Immature natural killer cell (primary cell): ENCODE measurements around the gene FCGBP. TPM values are rescaled to one million over a fixed set of nuclear protein-coding genes. Genes with fewer than 3 reads are reported as not detected.

Source experiments
- DNase-seq, 3 donors: peaks; one replicate each; pipeline ENCODE4 v3.0.0; 2022; ENCODE audit warnings: mixed read lengths in 1 of 3
- H3K27ac Mint-ChIP-seq, 6 donors: one replicate each; pipeline ENCODE4 v1.8.0; 2020; ENCODE audit warnings: mixed read lengths in 6 of 6, mild to moderate bottlenecking in 5 of 6, inconsistent platforms in 4 of 6, moderate library complexity in 3 of 6
- H3K27me3 Mint-ChIP-seq, 3 donors: one replicate each; pipeline ENCODE4 v1.8.0; 2020 to 2021; ENCODE audit warnings: low read depth in 3 of 3, mild to moderate bottlenecking in 3 of 3, mixed read lengths in 3 of 3, moderate library complexity in 3 of 3, inconsistent platforms in 1 of 3
- H3K36me3 Mint-ChIP-seq, 3 donors: one replicate each; pipeline ENCODE4 v1.8.0; 2020; ENCODE audit warnings: mixed read lengths in 3 of 3, inconsistent platforms in 2 of 3, mild to moderate bottlenecking in 2 of 3
- H3K4me1 Mint-ChIP-seq, 2 donors: one replicate each; pipeline ENCODE4 v1.8.0; 2020; ENCODE audit warnings: inconsistent platforms in 2 of 2, mild to moderate bottlenecking in 2 of 2, mixed read lengths in 2 of 2, moderate library complexity in 1 of 2
- H3K4me3 Mint-ChIP-seq, 5 donors: one replicate each; pipeline ENCODE4 v1.8.0; 2020; ENCODE audit warnings: mild to moderate bottlenecking in 5 of 5, mixed read lengths in 5 of 5, inconsistent platforms in 3 of 5, moderate library complexity in 3 of 5
- H3K9me3 Mint-ChIP-seq, 6 donors: one replicate each; pipeline ENCODE4 v1.8.0; 2020; ENCODE audit warnings: mild to moderate bottlenecking in 6 of 6, mixed read lengths in 6 of 6, inconsistent platforms in 4 of 6, moderate library complexity in 3 of 6
- polyA plus RNA-seq, 3 donors: library from polyadenylated mRNA; unstranded; fragments of 300-500 nt; fragmentation: Illumina TruSeq; gene quantifications; one replicate each; pipeline ENCODE4 v1.2.3, GENCODE V29; 2021

The FCGBP gene
- polyA plus RNA-seq, 3 donors from 2014 or later = 0.36 to 0.92 TPM; not detected in 1

DNA sequence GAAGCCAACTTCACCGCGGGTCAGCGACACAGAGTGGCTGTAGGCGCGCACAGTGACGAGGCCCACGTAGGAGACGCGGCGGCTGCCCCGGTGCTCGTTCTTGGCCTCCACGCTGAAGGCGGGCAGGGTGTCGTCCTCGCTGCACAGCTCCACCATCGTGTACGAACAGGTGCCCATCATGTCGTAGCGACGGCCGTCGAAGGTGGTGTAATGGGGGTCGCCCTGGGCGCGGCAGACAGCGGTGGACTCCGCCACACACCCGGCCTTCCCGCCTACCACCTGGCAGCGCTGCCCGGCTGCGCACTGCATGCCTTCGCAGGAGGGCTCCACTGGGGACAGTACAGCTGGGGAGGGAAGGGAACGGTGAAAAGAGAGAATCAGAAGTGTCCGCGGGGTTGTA is 10.0 kb downstream of the FCGBP start:
- Mint-ChIP-seq H3K27me3 (peaks cover 0 to 3% (median 1%) of the 10 kb centered on the region in 3 donors), H3K36me3 (peaks cover 0 to 3% (median 0%) of the 10 kb centered on the region in 3 donors), H3K4me1 (no peaks in the 10 kb centered on the region), H3K27ac (no peak overlapping the region), H3K9me3 (no peaks in the 10 kb centered on the region), H3K4me3 (no peak overlapping the region)
- no peak for DNase-seq

DNA sequence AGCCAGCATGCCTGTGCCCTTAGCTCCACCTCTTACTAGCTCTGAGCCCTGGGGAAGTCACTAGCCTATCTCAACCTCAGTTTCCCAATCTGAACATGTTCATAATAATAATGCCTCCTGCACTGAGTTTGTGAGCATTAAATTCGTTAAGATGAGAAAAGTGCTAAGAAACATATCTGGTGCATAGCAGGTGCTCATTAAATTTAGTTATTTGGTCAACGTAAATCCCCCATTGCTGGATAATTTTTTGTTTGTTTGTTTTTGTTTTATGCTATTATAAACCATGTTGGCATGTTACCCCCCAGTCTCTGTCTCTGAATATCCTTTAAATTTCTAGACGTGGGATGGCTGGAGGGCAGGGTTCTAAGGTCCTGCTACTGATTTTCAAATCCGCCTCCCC is 10.6 kb downstream of the FCGBP start:
- no peak for DNase-seq
- Mint-ChIP-seq H3K4me3 (no peak overlapping the region), H3K27me3 (peaks cover 0 to 3% (median 2%) of the 10 kb centered on the region in 3 donors), H3K9me3 (no peaks in the 10 kb centered on the region), H3K36me3 (peaks cover 0 to 4% (median 0%) of the 10 kb centered on the region in 3 donors), H3K27ac (no peak overlapping the region), H3K4me1 (no peaks in the 10 kb centered on the region)

DNA sequence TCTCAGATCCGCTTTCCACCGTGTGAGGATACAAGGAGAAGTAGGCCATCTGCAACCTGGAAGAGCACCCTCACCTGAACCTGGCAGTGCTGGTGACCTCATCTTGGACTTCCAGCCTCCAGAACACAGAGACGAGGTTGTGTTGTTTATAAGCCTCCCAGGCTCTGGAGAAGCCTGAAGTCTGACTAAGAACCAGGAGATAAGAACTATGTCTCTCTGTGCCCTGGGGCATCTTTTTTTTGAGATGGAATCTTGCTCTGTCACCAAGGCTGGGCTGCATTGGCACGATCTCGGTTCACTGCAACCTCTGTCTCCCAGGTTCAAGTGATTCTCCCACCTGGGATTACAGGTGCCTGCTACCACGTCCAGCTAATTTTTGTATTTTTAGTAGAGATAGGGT is 14.5 kb downstream of the FCGBP start:
- H3K27ac Mint-ChIP-seq = no peak overlapping the region
- H3K4me3 Mint-ChIP-seq = no peak overlapping the region
- peaks cover 0 to 4% (median 2%) of the 10 kb centered on the region in 3 donors for H3K27me3 Mint-ChIP-seq
- DNase-seq = no peak
- no peaks in the 10 kb centered on the region for H3K9me3 Mint-ChIP-seq
- peaks cover 0 to 4% (median 0%) of the 10 kb centered on the region in 3 donors for H3K36me3 Mint-ChIP-seq
- no peaks in the 10 kb centered on the region for H3K4me1 Mint-ChIP-seq

DNA sequence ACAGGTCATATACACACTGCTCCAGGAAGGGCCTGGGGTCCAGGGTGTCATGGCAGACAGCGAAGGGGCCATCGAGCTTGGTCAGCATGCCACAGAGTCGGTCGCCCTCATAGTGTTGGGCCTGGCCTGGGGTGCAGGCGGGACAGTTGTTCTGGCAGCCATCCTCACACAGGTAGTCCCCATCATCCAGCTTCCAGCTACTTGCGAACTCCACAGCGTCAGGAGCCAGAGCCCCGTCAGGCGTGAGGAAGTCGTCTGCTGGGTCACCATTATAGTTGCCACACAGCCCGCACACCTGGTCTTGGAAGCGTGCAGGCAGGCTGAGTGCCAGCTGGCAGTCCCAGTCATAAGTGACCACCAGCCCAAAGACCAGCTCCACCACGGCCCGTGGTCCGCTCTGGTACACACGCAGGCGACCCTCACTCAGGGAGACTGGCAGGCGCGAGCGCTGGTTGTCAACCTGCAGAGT is 16.2 kb downstream of the FCGBP start:
- H3K36me3 Mint-ChIP-seq = peaks cover 0 to 4% (median 0%) of the 10 kb centered on the region in 3 donors
- H3K9me3 Mint-ChIP-seq = no peaks in the 10 kb centered on the region
- no peak overlapping the region for H3K4me3 Mint-ChIP-seq
- no peak for DNase-seq
- H3K27ac Mint-ChIP-seq = no peak overlapping the region
- H3K27me3 Mint-ChIP-seq = peaks cover 0 to 4% (median 2%) of the 10 kb centered on the region in 3 donors
- no peaks in the 10 kb centered on the region for H3K4me1 Mint-ChIP-seq

DNA sequence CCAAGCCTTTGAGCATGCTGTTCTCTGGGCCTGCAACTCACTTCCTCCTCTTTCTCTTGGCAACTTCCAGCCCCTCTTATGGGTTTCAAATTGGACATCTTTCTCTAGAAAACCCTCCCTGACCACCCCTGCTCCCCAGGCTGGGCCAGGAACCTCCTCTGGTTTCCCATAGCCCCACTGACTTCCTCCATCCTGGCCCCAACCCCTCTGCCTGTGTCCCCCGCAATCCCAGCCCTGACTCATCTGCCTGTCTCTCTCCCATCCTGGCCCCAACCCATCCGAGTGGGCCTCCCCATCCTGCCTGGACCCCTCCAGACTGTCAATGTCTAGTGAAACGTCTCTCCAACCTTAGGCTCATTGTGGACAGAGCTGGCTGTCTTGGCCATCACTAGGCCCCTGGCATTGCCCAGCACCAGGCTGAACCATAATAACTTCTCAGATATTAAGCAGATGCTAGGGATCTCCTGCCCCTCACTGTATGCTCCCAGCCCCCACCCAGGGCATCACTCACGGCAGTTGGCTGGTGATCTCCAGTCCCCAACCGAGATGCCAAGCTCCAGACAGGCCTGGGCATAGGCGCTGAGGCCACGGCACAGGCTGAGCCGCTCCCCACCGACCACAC is 16.8 kb downstream of the FCGBP start:
- Mint-ChIP-seq H3K4me1 (no peaks in the 10 kb centered on the region), H3K27me3 (peaks cover 0 to 4% (median 2%) of the 10 kb centered on the region in 3 donors), H3K9me3 (no peaks in the 10 kb centered on the region), H3K4me3 (no peak overlapping the region), H3K36me3 (peaks cover 0 to 4% (median 0%) of the 10 kb centered on the region in 3 donors), H3K27ac (peak overlapping the region in 2 of 6 donors; percentile 10 to 58)
- no peak for DNase-seq

DNA sequence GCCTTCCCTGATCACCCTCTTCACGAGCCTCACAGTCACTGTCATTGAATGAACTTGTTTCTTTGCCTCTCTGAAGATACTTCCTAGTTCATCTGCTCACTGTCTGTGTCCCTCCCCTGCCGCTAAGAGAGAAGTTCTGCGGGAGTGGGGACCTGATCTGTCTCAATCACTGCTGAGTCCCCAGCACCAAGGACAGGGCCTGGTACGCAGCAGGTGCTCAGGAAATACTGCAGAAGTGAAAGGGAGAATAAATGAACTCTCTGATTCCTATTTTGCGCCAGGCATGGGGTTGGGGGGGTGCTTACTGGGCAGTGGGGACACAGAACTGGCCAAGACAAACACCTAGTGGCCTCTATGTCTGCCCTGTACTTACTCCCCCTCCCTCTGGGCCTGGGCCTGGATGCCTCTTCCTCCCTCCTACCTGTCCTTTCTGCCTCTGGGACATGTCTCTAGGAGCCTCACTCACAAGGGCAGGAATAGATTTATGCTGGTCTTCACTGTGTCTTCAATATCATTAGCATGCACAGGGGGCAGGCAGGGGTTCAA is 17.5 kb downstream of the FCGBP start:
- peak overlapping the region in 3 of 6 donors; percentile 45 to 69 (median 48) for H3K27ac Mint-ChIP-seq
- peaks cover 0 to 4% (median 0%) of the 10 kb centered on the region in 3 donors for H3K36me3 Mint-ChIP-seq
- H3K27me3 Mint-ChIP-seq = peaks cover 0 to 4% (median 2%) of the 10 kb centered on the region in 3 donors
- H3K9me3 Mint-ChIP-seq = no peaks in the 10 kb centered on the region
- H3K4me1 Mint-ChIP-seq = no peaks in the 10 kb centered on the region
- DNase-seq = no peak
- H3K4me3 Mint-ChIP-seq = no peak overlapping the region

DNA sequence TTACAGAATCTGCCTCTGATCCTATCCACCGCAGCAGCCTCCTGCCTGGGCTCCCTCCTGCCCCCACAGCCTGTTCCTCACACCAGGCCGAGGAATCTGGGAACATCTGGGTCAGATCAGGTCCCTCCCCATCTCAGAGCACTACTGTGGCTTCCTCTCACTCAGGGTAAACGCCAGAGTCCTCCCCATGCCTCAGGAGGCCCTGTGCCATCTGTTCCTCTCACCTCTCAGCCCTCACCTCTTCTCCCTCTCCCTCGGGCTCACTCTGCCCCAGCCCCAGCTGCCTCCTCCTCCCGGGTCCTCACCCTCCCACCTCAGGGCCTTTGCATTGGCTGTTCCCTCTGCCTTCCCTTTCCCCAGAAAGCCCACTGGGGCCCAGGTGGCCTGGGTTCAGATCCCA is 18.2 kb downstream of the FCGBP start:
- Mint-ChIP-seq H3K9me3 (no peaks in the 10 kb centered on the region), H3K27ac (no peak overlapping the region), H3K27me3 (peaks cover 0 to 4% (median 2%) of the 10 kb centered on the region in 3 donors), H3K4me1 (no peaks in the 10 kb centered on the region), H3K36me3 (peaks cover 0 to 4% (median 0%) of the 10 kb centered on the region in 3 donors), H3K4me3 (no peak overlapping the region)
- DNase-seq = no peak

DNA sequence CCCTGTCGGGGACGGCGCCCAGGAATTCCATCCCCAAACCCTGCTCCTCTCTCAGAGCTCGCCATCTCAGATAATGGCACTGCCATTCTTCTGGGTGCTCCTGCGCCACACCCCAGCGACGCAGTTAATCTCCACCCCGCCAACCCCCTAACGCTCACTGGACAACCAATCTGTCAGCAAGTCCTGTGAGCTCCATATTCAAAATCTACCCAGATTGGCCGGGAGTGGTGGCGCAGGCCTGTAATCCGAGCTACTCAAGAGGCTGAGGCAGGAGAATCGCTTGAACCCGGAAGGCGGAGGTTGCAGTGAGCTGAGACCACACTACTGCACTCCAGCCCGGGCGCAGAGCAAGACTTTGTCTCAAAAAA is 18.6 kb downstream of the FCGBP start:
- no peak overlapping the region for H3K27ac Mint-ChIP-seq
- peaks cover 0 to 4% (median 0%) of the 10 kb centered on the region in 3 donors for H3K36me3 Mint-ChIP-seq
- H3K4me3 Mint-ChIP-seq = no peak overlapping the region
- no peak for DNase-seq
- H3K4me1 Mint-ChIP-seq = no peaks in the 10 kb centered on the region
- no peaks in the 10 kb centered on the region for H3K9me3 Mint-ChIP-seq
- H3K27me3 Mint-ChIP-seq = peaks cover 0 to 4% (median 2%) of the 10 kb centered on the region in 3 donors

DNA sequence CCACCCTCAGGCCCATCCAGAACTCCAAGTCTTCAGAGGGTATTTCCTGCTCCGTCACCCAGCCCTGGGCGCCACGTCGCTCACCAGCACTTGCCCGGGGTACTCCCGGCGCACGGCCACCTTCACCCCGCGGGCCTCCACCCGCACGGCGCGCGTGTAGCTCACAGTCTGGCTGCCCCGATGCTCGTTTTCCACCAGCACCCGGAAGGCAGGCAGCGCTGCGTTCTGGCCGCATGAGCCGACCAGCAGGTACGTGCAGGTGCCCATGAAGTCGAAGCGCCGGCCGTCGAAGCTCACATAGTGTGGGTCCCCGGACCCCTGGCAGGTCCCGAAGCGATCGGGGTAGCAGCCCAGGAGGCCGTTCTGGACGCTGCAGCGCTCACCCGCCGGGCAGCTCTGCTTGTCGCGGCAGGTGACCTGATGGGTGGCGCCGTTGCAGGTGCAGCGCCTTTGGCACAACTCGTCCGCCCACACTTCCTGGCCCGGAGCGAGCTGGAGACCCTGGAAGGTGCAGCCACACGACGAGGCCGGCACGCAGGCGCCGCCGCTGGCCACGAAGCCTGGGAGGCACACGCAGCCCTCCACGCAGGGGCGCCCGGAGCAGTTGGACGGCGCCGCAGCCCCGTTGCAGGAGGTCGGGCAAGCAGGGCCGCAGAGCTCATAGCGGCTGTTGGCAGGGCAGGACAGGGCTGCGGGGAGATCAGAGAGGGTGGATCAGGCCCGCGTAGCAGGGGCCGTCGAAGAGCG is 19.2 kb downstream of the FCGBP start:
- no peak for DNase-seq
- Mint-ChIP-seq H3K36me3 (peaks cover 0 to 4% (median 0%) of the 10 kb centered on the region in 3 donors), H3K4me3 (no peak overlapping the region), H3K4me1 (no peaks in the 10 kb centered on the region), H3K27me3 (peaks cover 2 to 4% (median 2%) of the 10 kb centered on the region in 3 donors), H3K27ac (no peak overlapping the region), H3K9me3 (no peaks in the 10 kb centered on the region)

DNA sequence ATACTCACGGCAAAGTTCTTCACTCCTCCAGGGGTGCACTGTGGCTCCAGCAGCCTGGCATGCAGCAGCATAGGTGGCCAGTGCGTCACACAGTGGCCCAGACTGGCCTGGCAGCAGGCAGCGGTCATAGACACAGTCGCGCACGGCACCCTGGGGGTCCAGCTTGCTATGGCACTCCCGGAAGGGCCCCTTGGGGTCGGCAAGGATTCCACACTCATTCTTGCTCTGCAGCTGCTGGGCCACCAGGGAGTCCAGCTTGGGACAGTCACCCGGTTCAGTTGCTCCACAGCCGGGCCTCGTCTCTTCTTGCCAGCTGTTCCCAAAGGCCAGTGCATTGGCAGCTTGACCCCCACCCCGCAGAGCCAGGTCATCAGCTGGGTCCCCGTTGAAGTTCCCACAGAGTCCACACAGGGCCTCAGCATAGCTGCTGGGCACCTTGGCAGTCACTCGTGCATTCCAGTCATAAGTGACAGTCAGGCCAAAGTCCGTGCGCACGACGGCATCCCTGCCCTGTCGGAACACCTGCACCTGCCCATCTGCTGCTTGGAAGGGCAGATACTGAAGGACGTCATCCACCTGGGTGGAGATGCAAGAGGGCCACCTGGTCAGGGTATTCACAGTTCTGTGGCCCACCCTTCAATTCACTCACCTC is 20.6 kb downstream of the FCGBP start:
- no peak overlapping the region for H3K27ac Mint-ChIP-seq
- H3K36me3 Mint-ChIP-seq = no peaks in the 10 kb centered on the region

DNA sequence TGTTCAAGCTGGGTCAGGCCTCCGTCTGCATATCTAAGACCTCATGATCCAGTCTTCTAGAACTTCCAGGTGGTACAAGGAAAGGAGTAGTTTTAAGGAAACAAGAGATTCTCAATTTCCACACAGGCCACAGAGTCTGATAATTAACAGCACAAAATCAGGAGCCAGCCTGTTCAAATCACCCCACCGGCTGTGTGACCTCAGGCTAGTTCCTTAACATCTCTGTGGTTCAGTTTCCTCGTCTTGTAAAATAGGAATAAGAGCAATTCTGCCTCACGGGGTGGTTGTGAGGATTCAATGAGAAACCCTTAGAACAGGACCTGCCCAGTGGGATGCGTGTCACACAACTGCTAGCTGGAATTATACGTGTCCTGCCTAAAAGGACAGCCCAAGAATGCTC is 25.6 kb downstream of the FCGBP start:
- H3K36me3 Mint-ChIP-seq = no peaks in the 10 kb centered on the region
- no peaks in the 10 kb centered on the region for H3K4me1 Mint-ChIP-seq
- peak overlapping the region in 1 of 6 donors; percentile 21 for H3K27ac Mint-ChIP-seq
- DNase-seq = no peak
- H3K9me3 Mint-ChIP-seq = peaks cover 0 to 2% (median 0%) of the 10 kb centered on the region in 6 donors
- H3K4me3 Mint-ChIP-seq = no peak overlapping the region
- peaks cover 0 to 2% (median 0%) of the 10 kb centered on the region in 3 donors for H3K27me3 Mint-ChIP-seq

More for the DNA sequence above, 20.6 kb downstream of the FCGBP start:
- H3K9me3 Mint-ChIP-seq = peaks cover 0 to 2% (median 0%) of the 10 kb centered on the region in 6 donors
- no peak overlapping the region for H3K4me3 Mint-ChIP-seq
- H3K27me3 Mint-ChIP-seq = peaks cover 2% of the 10 kb centered on the region in 3 donors
- H3K4me1 Mint-ChIP-seq = no peaks in the 10 kb centered on the region
- DNase-seq = no peak

DNA sequence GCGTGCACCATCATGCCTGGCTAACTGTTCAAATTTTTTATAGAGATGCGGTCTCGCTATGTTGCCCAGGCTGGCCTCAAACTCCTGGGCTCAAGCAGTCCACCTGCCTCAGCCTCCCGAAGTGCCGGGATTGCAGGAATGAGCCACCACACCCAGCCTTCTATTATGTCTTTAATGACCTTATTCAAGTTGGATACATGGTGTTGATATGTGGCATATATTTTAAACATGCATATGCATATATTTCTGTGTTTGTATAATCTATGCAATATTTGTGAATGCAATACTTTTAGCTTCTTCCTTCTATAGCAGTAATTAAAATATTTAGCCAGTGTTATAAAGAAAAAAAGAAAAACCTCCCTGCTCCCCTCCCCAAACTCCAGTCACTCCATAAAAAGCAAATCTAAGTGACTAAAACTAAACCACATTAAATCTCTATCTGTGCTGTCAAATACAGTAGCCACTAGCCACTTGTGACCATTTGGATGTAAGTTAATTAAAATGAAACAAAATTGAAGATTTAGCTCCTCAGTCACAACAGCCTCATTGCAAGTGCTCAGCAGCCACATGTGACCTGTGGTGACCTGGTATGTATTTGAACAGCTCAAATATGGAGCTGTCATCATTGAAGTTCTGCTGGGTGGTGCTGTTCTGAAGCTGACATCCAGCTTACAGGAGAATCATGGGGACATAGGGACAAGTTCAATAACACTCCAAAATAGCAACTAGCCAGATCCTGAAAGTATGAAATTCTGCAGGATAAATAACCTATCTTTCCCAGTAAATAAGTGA is 27.4 kb downstream of the FCGBP start:
- Mint-ChIP-seq H3K27ac (peak overlapping the region in 1 of 6 donors; percentile 5), H3K36me3 (no peaks in the 10 kb centered on the region), H3K4me3 (no peak overlapping the region), H3K9me3 (peaks cover 0 to 2% (median 0%) of the 10 kb centered on the region in 6 donors), H3K4me1 (no peaks in the 10 kb centered on the region), H3K27me3 (peaks cover 0 to 2% (median 0%) of the 10 kb centered on the region in 3 donors)
- no peak for DNase-seq

DNA sequence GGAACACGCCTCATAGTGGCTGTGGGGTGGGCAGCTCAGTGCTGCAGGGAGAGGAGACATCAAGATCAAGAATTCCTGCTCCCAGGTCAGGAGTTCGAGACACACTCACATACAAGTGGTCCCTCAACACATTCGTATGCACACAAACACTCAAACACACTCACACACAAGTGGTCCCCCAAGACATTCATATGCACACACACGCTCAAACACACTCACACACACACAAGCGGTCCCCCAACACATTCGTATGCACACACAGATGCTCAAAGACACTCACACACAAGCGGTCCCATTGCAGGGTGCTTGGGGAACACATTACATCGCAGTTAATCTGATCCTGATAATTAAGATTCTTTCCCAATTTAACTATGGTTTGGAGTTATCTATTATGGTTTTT is 28.2 kb downstream of the FCGBP start:
- H3K36me3 Mint-ChIP-seq = no peaks in the 10 kb centered on the region
- DNase-seq = no peak
- no peaks in the 10 kb centered on the region for H3K4me1 Mint-ChIP-seq
- H3K9me3 Mint-ChIP-seq = peaks cover 0 to 2% (median 0%) of the 10 kb centered on the region in 6 donors
- no peak overlapping the region for H3K4me3 Mint-ChIP-seq
- peaks cover 0 to 2% (median 0%) of the 10 kb centered on the region in 3 donors for H3K27me3 Mint-ChIP-seq
- H3K27ac Mint-ChIP-seq = peak overlapping the region in 1 of 6 donors; percentile 9
